ENCODE results near the gene TPSD1. TPM values are rescaled to one million over a fixed set of nuclear protein-coding genes. Genes with fewer than 3 reads are reported as not detected.

The TPSD1 gene
- total and polyA plus RNA-seq, 2 donors (not counting 3 experiments of a cell fraction or from before 2014, with no cell fraction given), result not detected

DNA sequence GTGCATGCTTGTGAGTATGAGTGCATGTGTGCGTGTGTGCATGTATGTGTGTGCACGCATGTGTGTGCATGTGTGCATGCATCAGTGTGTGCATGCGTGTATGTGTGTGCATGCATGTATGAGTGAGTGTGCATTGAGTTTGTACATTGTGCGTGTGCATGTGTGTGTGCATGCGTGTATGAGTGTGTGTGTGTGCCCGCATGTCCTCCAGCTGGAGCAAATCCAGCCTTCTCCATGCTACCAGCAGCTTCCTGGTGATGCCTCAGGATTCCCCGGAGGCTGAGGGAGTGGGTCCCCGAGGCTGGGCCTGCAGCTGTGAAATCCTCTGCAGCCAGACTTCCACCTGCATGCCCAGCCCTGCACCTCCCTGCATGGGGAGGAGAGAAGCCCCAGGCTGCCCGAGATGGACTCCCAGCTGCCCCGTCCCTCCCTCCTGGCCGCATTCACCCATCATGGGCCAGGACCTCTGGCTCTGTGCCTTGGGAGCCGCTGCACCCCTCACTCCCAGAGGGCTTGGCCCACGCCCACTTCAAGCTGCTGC lies 9.3 kb downstream of the TPSD1 start:
- no peaks in the 10 kb centered on the region for H3K79me2 ChIP-seq (ENCODE audit: control insufficient read depth, insufficient read depth, low read length)
- DNase-seq (ENCODE audit: low read depth, low spot score) (no peak), FAIRE-seq (no peak)
- no peak overlapping the region for H3K9ac ChIP-seq (replicated peaks; ENCODE audit: extremely low read depth, insufficient read depth, low read length)
- dilution Hi-C loops (cut with MboI; ENCODE audit: extremely low pct_ligation_motif_present, low sequenced_read_pairs), result no loop called here
- H3K27ac ChIP-seq (ENCODE audit: insufficient read depth, low read depth, low read length), result no peak overlapping the region
- BruUV-seq (replicated peaks), result no TSS peak
- no peaks in the 10 kb centered on the region for H3K4me1 ChIP-seq (ENCODE audit: control insufficient read depth, extremely low read depth, insufficient read depth, low read length)
- TF ChIP-seq, protein P1, sequence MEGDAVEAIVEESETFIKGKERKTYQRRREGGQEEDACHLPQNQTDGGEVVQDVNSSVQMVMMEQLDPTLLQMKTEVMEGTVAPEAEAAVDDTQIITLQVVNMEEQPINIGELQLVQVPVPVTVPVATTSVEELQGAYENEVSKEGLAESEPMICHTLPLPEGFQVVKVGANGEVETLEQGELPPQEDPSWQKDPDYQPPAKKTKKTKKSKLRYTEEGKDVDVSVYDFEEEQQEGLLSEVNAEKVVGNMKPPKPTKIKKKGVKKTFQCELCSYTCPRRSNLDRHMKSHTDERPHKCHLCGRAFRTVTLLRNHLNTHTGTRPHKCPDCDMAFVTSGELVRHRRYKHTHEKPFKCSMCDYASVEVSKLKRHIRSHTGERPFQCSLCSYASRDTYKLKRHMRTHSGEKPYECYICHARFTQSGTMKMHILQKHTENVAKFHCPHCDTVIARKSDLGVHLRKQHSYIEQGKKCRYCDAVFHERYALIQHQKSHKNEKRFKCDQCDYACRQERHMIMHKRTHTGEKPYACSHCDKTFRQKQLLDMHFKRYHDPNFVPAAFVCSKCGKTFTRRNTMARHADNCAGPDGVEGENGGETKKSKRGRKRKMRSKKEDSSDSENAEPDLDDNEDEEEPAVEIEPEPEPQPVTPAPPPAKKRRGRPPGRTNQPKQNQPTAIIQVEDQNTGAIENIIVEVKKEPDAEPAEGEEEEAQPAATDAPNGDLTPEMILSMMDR (IDR thresholded peaks at IDR 0.05; ENCODE audit: extremely low read depth in 1 of 2, insufficient read depth in 1 of 2, low read depth in 1 of 2, low read length in 2 of 2), result no peak
- TF ChIP-seq FOS (IDR thresholded peaks at IDR 0.05; ENCODE audit: borderline replicate concordance, insufficient read depth, low read length) (no peak), GATA2 (IDR thresholded peaks at IDR 0.05; ENCODE audit: insufficient read depth, insufficient read length, low read depth, low read length) (no peak), EZH2 (IDR thresholded peaks at IDR 0.05; ENCODE audit: borderline replicate concordance, low read depth, low read length, severe bottlenecking) (no peak), POLR2AphosphoS5 (IDR thresholded peaks at IDR 0.05; ENCODE audit: insufficient read depth, low read depth, low read length) (no peak), POLR2A (IDR thresholded peaks at IDR 0.05; ENCODE audit: low read depth, low read length) (no peak)
- TF ChIP-seq, protein P2, sequence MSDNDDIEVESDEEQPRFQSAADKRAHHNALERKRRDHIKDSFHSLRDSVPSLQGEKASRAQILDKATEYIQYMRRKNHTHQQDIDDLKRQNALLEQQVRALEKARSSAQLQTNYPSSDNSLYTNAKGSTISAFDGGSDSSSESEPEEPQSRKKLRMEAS (IDR thresholded peaks at IDR 0.05; ENCODE audit: insufficient read depth, insufficient read length), result no peak
- H3K4me3 ChIP-seq (replicated peaks in 1 of 3; ENCODE audit: insufficient read depth in 1 of 3, low read depth in 1 of 3, low read length in 3 of 3), result no peak overlapping the region
- CTCF ChIA-PET, result no interaction called here
- H3K9me1 ChIP-seq (replicated peaks; ENCODE audit: control insufficient read depth, extremely low read depth, insufficient read depth, low read length), result no peaks in the 10 kb centered on the region
- peaks cover 13 to 14% of the 10 kb centered on the region in 2 experiments for H3K27me3 ChIP-seq (ENCODE audit: control insufficient read depth in 2 of 2, insufficient read depth in 2 of 2, low read length in 2 of 2)
- H3K9me3 ChIP-seq (replicated peaks; ENCODE audit: control insufficient read depth, insufficient read depth, low read length), result no peaks in the 10 kb centered on the region
- no peak overlapping the region for H2AFZ ChIP-seq (ENCODE audit: low read depth, low read length)
- intact Hi-C loops (cut with micrococcal nuclease), result no loop called here
- POLR2A ChIA-PET, result no interaction called here
- H4K20me1 ChIP-seq (replicated peaks; ENCODE audit: control insufficient read depth, extremely low read depth, insufficient read depth, low read length), result no peaks in the 10 kb centered on the region
- no peaks in the 10 kb centered on the region for H3K36me3 ChIP-seq (ENCODE audit: control insufficient read depth in 2 of 2, extremely low read depth in 1 of 2, insufficient read depth in 2 of 2, low read length in 2 of 2)
- H3K4me2 ChIP-seq (ENCODE audit: insufficient read depth, low read length), result no peak overlapping the region

All from endothelial cell of umbilical vein (primary cell).